Stimulated activated naive CD8-positive, alpha-beta T cell treated with anti-CD3 and anti-CD28 coated beads, Interleukin-15, amount 100 ng/mL, for 72 hours (primary cell): ENCODE data around the gene SLC10A6.

Experiments used
- ATAC-seq: fragments of 150-1000 bp; cut with Tn5 transposase; 2 replicates; pipeline ENCODE4 v1.10.0; 2021; ENCODE audit warnings: mild to moderate bottlenecking, moderate library complexity
- DNase-seq, 2 donors: peaks; one replicate each; pipeline ENCODE4 v3.0.0; 2021 to 2022
- H3K27ac Mint-ChIP-seq, 2 donors: one replicate each; pipeline ENCODE4 v1.8.0; 2022; ENCODE audit warnings: mild to moderate bottlenecking in 2 of 2, mixed read lengths in 2 of 2, moderate library complexity in 2 of 2
- H3K27me3 Mint-ChIP-seq: one replicate; pipeline ENCODE4 v1.8.0; 2022; ENCODE audit warnings: mixed read lengths
- H3K4me1 Mint-ChIP-seq: one replicate; pipeline ENCODE4 v1.8.0; 2022; ENCODE audit warnings: mild to moderate bottlenecking, mixed read lengths
- H3K4me3 Mint-ChIP-seq, 2 donors: one replicate each; pipeline ENCODE4 v1.8.0; 2022; ENCODE audit warnings: mild to moderate bottlenecking in 2 of 2, mixed read lengths in 2 of 2, moderate library complexity in 1 of 2
- H3K9me3 Mint-ChIP-seq, 2 donors: one replicate each; pipeline ENCODE4 v1.8.0; 2022; ENCODE audit warnings: mixed read lengths in 2 of 2

The SLC10A6 gene

DNA sequence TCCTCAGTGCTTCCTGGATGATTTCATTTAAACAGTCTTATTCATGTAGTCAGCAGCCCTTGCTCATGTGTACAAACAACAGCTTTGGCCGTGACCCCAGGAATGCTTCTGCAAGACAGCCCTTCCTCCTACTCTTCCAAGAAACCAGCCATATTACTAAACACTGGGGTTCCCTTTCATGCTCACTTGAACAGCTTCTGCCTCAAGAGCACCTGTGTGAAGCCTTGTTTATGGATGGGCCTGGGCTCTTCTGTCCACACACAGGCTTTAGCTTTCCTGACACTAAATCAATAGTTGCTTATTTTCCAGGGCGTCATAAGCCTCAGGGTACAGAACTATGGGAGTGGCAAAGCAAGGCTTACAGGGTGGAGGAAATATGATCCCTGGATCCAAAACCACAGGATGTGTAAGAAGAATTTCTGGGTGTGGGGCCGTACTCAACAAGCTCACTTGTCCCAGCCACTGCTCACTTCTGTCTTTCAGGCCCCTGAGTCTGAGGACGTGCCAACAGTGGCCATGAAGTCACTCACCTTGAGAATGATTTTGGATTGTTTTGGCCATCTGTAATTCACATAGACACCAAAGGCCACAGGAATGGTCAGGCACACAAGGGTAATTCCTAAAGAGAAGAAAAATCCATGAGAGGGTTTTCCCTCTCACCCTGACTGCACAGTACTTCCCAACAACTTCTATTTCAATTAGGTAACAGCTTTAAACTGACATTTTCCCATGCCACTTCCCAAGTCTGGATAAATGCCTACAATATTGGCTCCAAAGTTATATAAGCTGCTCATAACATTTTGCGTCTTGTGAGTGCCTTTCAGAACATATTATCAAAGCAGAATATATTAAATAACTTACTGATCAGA lies 17.7 kb downstream of the SLC10A6 start:
- no peaks in the 10 kb centered on the region for H3K9me3 Mint-ChIP-seq
- H3K4me1 Mint-ChIP-seq = no peaks in the 10 kb centered on the region
- DNase-seq (no peak), ATAC-seq (no peak)
- H3K4me3 Mint-ChIP-seq = no peak overlapping the region
- no peaks in the 10 kb centered on the region for H3K27me3 Mint-ChIP-seq
- H3K27ac Mint-ChIP-seq = no peak overlapping the region

DNA sequence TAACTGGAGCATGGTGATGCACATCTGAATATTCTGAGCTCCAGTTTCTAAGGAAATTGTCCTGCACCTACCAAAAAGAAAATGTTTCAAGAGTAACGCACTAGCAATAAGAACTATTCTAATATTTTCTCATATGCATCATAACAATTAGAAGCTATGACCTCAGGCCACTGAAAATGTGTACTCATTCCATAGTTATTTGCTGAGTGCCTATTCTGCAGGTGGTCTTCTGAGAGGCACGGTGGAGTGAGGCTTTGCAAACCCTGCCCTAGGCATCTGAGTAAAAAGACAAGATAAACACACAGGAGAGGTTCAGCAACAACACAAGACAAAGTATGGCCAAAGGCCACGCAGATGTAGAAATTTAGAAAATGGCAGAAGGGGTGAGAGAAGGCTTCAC lies 23.7 kb downstream of the SLC10A6 start:
- Mint-ChIP-seq H3K9me3 (no peaks in the 10 kb centered on the region), H3K27ac (no peak overlapping the region), H3K4me3 (no peak overlapping the region), H3K4me1 (no peaks in the 10 kb centered on the region), H3K27me3 (no peaks in the 10 kb centered on the region)
- ATAC-seq (no peak), DNase-seq (no peak)

DNA sequence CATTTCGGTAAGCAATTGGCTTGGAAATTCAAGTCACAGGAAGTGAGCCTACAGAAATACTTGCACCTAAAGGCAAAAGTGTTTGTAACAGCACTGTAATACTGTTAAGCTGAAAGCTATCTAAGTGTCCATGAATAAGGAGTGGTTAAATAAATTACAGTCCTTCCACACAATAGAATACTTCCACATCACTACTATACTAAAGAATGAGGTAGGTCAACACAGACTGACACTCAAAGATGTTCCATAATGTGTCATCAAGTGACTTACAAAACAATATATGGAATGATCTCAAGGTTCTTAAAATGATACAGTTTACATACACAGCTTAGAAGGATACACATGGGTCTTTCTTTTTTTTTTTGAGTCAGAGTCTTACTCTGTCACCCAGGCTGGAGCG lies 27.0 kb downstream of the SLC10A6 start:
- no peak overlapping the region for H3K4me3 Mint-ChIP-seq
- no peak overlapping the region for H3K27ac Mint-ChIP-seq
- ATAC-seq (no peak), DNase-seq (no peak)
- H3K4me1 Mint-ChIP-seq = no peaks in the 10 kb centered on the region
- no peaks in the 10 kb centered on the region for H3K27me3 Mint-ChIP-seq
- H3K9me3 Mint-ChIP-seq = no peaks in the 10 kb centered on the region

DNA sequence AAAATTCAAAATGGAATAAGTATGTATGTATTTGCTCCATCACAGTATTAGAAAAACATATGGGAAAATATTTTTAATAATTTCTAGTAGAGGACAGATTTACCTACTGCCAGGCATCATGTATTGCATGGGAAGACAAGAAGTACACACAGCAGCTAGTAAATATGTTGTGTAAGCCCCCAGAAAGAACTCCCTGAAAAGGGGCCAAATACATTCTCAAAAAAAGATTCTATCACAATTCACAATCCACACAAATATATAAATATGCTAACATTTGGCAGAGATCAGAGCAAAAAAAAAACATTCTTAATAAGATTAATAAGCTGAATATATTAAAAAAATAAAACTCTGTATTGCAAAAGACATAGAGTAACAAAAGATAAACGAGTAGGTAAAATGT lies 28.0 kb downstream of the SLC10A6 start:
- Mint-ChIP-seq H3K4me1 (no peaks in the 10 kb centered on the region), H3K9me3 (peaks cover 0 to 4% of the 10 kb centered on the region in 2 donors), H3K27ac (no peak overlapping the region), H3K4me3 (no peak overlapping the region), H3K27me3 (no peaks in the 10 kb centered on the region)
- DNase-seq (no peak), ATAC-seq (no peak)

DNA sequence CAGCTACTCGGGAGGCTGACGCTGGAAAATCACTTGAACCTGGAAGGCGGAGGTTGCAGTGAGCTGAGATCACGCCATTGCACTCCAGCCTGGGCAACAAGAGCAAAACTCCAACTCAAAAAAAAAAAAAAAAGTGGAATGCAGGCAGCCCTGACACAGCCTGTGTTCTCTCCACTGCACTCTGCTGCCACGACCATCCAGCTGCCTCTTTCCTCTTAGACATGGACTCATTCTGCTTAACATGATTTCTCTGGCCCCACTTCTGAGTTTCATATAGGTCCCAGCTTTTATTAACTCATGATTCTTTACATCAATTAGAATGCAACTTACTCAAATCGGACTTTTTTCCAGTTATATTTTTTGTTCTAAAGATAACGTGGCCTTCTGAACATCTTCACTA lies 29.6 kb downstream of the SLC10A6 start:
- Mint-ChIP-seq H3K9me3 (peaks cover 0 to 6% of the 10 kb centered on the region in 2 donors), H3K27me3 (no peaks in the 10 kb centered on the region), H3K4me1 (no peaks in the 10 kb centered on the region), H3K4me3 (no peak overlapping the region), H3K27ac (no peak overlapping the region)
- DNase-seq (no peak), ATAC-seq (no peak)

DNA sequence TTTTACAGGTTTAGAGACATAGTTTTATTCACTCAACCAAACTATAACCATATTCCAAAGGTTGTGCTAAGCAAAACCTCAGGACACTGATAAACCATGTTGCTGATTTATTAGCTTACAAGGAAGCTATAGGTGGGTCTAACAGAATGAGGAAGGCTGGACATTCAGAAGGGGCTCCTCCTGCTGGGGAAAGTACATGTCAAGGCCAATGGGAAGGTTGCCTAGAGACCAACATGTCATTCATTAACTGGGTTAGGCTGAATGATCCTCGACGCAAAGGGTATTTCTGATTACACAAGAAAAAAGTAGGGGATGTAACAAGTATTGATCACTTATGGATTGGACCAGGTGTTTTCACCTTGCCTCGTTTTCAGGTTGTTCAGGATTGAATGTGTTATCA lies 30.3 kb downstream of the SLC10A6 start:
- H3K9me3 Mint-ChIP-seq = peaks cover 0 to 6% of the 10 kb centered on the region in 2 donors
- no peak for DNase-seq
- H3K27ac Mint-ChIP-seq = no peak overlapping the region
- no peak for ATAC-seq
- H3K4me1 Mint-ChIP-seq = no peaks in the 10 kb centered on the region
- H3K27me3 Mint-ChIP-seq = no peaks in the 10 kb centered on the region
- no peak overlapping the region for H3K4me3 Mint-ChIP-seq

DNA sequence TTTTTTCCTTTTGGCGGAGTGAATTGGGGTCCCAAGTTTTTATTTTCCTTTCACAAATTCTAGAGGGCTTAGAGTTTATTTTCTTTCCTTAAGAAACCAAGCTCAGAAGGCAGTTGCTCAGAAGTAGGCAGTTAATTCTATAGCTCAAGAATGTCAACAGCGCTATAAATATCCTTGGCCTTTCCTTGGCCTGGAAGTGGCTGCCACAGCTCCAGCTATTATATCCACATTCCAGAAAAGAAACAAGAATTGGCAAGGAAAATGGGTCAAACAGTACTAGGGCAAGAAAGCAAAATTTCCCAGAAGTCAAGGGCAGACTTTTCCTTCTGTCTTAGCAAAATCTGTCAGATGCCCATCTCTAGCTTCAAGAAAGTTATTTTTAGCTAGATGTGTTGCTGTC lies 31.0 kb downstream of the SLC10A6 start:
- H3K9me3 Mint-ChIP-seq = peaks cover 0 to 6% of the 10 kb centered on the region in 2 donors
- H3K4me1 Mint-ChIP-seq = no peaks in the 10 kb centered on the region
- no peaks in the 10 kb centered on the region for H3K27me3 Mint-ChIP-seq
- H3K4me3 Mint-ChIP-seq = no peak overlapping the region
- ATAC-seq (no peak), DNase-seq (no peak)
- H3K27ac Mint-ChIP-seq = no peak overlapping the region

DNA sequence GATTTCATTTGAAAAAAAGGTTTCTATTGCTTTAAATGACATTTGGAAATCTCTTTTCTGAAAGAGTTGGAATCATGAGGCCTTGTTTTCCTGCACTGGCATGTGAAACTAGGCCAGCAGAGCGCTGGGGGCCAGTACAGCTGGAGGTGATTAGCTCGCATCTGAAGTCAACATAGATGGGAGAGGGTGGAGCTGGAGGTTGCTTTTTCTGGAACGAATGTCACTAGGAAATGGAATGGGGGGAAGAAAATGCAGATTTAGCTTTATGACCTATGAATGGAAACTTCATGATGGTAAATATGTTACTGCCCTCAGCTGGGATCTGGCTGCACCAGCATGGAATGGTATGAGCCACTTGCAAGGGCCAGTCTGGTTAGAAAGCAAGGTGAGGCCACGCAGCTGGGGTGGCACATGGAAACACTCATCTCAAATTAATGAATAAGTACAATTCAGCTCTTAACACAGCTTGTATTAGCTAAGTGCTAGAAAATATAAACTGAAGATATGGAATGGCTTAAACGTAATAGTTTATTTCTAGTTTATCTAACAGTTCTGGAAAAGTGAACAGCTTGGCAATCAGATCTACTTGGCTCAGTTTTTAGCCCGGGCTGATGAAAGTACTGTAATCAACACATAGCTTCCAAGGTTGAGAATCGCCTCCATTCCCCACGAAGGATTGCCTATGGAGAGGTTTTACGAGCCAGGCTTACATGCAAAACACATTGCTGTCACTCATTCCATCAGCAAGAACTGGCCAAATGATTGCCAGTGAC lies 32.5 kb downstream of the SLC10A6 start:
- no peaks in the 10 kb centered on the region for H3K4me1 Mint-ChIP-seq
- DNase-seq (no peak), ATAC-seq (no peak)
- H3K27me3 Mint-ChIP-seq = no peaks in the 10 kb centered on the region
- H3K9me3 Mint-ChIP-seq = peaks cover 0 to 6% of the 10 kb centered on the region in 2 donors
- no peak overlapping the region for H3K27ac Mint-ChIP-seq
- H3K4me3 Mint-ChIP-seq = no peak overlapping the region

DNA sequence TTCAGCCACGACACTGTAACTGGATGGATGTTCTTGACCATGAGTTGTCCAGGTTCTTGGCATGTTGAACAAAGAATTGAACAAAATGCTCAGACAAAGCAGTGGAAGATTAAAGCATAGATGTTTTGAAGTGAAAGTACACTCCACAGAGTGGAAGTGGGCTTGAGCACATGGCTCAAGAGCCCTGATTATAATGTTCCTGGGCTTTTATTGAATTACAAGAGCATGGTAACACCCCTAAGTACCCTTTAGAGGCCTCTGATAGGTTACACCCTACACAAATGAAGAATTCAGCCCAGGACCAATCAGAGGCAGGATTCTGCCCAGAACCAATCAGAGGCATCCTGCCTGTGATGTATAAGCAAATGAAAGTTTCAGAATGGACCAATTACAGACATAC lies 33.5 kb downstream of the SLC10A6 start:
- ATAC-seq = no peak
- no peak for DNase-seq
- Mint-ChIP-seq H3K4me3 (no peak overlapping the region), H3K4me1 (no peaks in the 10 kb centered on the region), H3K27ac (no peak overlapping the region), H3K27me3 (no peaks in the 10 kb centered on the region), H3K9me3 (peaks cover 0 to 6% of the 10 kb centered on the region in 2 donors)

DNA sequence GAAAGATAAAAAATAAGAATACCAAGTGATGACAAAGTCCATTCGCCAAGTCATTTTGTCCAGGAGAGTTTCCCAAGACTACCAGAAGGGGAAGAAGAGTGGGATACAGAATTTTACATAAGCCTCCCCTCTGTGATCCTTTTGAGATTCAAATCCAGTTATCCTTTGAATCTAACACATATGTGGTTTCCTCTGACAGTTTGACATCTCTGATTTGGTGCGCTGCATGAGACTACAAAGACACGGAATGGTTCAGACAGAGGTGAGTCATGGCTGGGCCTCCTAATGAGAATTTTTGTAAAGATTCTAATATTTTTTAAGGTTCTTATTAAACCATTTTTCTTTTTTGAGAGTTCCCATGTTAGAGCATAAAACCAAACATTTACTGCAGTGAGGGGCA lies 38.3 kb downstream of the SLC10A6 start:
- no peak overlapping the region for H3K27ac Mint-ChIP-seq
- no peaks in the 10 kb centered on the region for H3K4me1 Mint-ChIP-seq
- ATAC-seq (no peak), DNase-seq (no peak)
- no peaks in the 10 kb centered on the region for H3K27me3 Mint-ChIP-seq
- no peaks in the 10 kb centered on the region for H3K9me3 Mint-ChIP-seq
- H3K4me3 Mint-ChIP-seq = no peak overlapping the region

DNA sequence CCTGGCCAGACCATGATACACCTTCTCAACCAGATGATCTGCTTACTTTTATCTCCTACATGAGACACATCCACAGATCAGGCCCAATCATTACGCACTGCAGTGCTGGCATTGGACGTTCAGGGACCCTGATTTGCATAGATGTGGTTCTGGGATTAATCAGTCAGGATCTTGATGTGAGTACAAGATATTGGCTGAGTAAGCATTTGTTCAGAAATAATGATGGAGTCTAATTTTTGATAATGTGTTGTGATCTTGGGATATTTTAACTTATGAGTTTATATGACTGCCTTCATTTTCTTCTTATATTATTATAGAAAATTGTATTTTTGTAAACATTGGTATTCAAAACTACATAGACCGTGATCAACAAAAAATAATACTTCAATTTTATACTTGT lies 39.4 kb downstream of the SLC10A6 start:
- DNase-seq = no peak
- ATAC-seq = no peak
- no peaks in the 10 kb centered on the region for H3K9me3 Mint-ChIP-seq
- no peak overlapping the region for H3K27ac Mint-ChIP-seq
- H3K4me1 Mint-ChIP-seq = no peaks in the 10 kb centered on the region
- H3K27me3 Mint-ChIP-seq = no peaks in the 10 kb centered on the region
- no peak overlapping the region for H3K4me3 Mint-ChIP-seq

DNA sequence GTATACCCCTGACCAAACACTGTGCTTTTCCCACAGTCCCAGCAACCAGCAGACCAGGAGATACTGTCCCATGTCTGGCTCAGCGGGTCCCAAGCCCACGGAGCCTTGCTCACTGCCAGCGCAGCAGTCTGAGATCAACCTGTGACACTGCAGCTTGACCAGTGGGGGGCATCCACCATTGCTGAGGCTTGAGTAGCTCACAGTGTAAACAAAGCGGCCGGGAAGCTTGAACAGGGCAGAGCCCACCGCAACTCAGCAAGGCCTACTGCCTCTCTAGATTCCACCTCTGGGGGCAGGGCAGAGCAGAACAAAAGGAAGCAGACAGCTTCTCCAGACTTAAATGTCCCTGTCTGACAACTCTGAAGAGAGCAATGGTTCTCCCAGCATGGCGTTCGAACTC lies 58.1 kb downstream of the SLC10A6 start:
- peaks cover 9 to 23% of the 10 kb centered on the region in 2 donors for H3K9me3 Mint-ChIP-seq
- DNase-seq (no peak), ATAC-seq (no peak)
- no peak overlapping the region for H3K27ac Mint-ChIP-seq
- H3K4me3 Mint-ChIP-seq = no peak overlapping the region
- H3K27me3 Mint-ChIP-seq = no peaks in the 10 kb centered on the region
- no peaks in the 10 kb centered on the region for H3K4me1 Mint-ChIP-seq

DNA sequence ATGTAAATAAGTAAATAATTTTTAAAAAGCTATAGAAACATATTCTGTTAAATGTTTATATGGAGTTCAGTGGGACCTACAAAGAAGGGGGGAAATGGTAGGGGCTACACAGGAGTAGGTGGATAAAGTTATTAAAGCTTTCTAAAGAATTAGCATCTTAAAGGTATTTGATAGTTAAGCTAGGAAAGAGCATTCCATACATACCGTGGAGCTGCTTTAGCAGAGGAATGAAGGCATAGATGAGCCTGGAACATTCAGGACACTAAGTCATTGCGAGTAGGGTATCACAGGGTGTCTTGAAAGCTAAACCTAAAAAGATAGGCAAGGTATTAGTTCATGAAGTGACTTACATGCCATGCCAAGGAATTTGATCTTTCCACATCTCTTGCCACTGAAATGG lies 60.4 kb downstream of the SLC10A6 start:
- no peak overlapping the region for H3K27ac Mint-ChIP-seq
- peaks cover 9 to 17% of the 10 kb centered on the region in 2 donors for H3K9me3 Mint-ChIP-seq
- ATAC-seq (no peak), DNase-seq (no peak)
- no peaks in the 10 kb centered on the region for H3K4me1 Mint-ChIP-seq
- H3K4me3 Mint-ChIP-seq = no peak overlapping the region
- peaks cover 6% of the 10 kb centered on the region for H3K27me3 Mint-ChIP-seq

DNA sequence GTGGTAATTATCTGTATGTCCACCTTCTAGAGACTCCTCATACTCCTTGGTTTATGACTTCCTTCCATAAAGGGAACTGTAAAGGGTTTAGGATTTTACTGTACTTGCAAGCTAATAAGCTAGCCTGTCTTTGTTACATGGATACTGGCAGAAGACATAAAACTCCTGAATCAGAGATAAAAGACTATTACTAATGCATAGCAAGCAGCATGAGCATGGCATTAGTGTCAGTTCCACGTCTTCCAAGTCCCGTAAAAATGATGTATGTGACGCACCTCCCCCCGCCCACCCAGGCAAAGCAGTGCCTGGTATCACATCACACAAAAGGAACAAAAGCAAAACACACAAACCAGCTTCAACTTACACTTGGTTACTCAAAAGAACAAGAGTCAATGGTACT lies 71.0 kb downstream of the SLC10A6 start:
- no peak overlapping the region for H3K4me3 Mint-ChIP-seq
- ATAC-seq = no peak

DNA sequence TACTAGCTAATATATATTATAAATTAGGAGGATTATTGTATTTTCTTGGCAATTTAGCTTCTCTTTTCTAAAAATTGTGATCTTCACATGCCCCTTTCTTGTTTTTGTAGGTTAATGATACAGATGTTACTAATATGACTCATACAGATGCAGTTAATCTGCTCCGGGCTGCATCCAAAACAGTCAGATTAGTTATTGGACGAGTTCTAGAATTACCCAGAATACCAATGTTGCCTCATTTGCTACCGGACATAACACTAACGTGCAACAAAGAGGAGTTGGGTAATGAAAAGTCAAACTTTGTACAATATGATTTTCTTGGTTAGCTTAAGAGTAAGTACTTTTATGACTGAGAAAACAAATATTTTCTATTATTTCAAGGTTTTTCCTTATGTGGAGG lies 74.1 kb downstream of the SLC10A6 start:
- Mint-ChIP-seq H3K4me1 (no peaks in the 10 kb centered on the region), H3K27me3 (no peaks in the 10 kb centered on the region), H3K27ac (no peak overlapping the region), H3K4me3 (no peak overlapping the region), H3K9me3 (no peaks in the 10 kb centered on the region)
- ATAC-seq (no peak), DNase-seq (no peak)

More for the DNA sequence above, 71.0 kb downstream of the SLC10A6 start:
- Mint-ChIP-seq H3K27me3 (no peaks in the 10 kb centered on the region), H3K9me3 (no peaks in the 10 kb centered on the region), H3K27ac (no peak overlapping the region), H3K4me1 (no peaks in the 10 kb centered on the region)
- DNase-seq = no peak
